ENCODE measurements around the gene C13orf46.

Gene C13orf46

GRCh38 chr13:113922412-113923118, 51.3 kb downstream of the C13orf46 start:
- in situ Hi-C loops (cut with MboI; ENCODE audit: low pct_unique_long_range_greater_than_20kb, low sequenced_read_pairs, unreplicated experiment): no loop called here
- no peak for DNase-seq (ENCODE audit: low spot score)

GRCh38 chr13:113921763-113922162, 52.1 kb downstream of the C13orf46 start:
- DNase-seq (ENCODE audit: low spot score): no peak
- in situ Hi-C loops (cut with MboI; ENCODE audit: low pct_unique_long_range_greater_than_20kb, low sequenced_read_pairs, unreplicated experiment): no loop called here

More at GRCh38 chr13:113922412-113923118, 51.3 kb downstream of the C13orf46 start:
- no peak for TF ChIP-seq CTCF (IDR thresholded peaks at IDR 0.05; ENCODE audit: extremely low read depth, insufficient read depth, missing control alignments)

DNA sequence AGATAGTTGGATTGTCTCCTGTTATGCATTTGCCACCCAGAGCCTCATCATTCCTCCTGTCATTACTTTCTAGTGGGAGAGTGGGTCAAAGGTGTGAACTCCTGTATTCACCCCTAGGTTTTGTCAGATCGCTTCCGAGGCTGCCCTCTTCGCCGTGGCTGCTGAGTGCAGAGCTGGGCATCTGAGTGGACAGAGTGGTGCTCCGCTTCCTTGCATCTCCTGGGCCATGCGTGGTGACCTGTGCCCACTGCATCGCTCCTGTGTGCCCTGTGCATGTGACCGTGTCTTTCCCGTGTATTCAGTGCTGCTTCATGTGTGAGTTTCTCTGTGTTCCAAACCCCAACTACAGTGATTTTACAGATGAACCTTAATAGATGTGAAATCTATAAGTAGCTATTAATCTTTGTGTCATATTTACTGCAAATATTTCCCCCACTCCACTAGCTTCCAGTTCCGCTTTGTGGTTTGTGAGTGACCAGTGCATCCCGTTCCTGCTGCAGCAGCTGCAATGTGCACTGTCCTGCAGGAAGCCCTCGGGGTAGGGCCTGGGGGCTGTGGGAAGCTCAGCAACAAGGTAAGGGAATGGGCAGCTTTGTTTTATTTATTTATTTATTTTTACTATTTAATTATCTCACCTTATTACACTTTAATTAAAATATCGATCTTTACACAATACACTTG, 53.1 kb downstream of the C13orf46 start:
- in situ Hi-C loops (cut with MboI; ENCODE audit: low pct_unique_long_range_greater_than_20kb, low sequenced_read_pairs, unreplicated experiment): no loop called here
- no peak for DNase-seq (ENCODE audit: low spot score)
- TF ChIP-seq CTCF (IDR thresholded peaks at IDR 0.05; ENCODE audit: extremely low read depth, insufficient read depth, missing control alignments): no peak

More at GRCh38 chr13:113921763-113922162, 52.1 kb downstream of the C13orf46 start:
- TF ChIP-seq CTCF (IDR thresholded peaks at IDR 0.05; ENCODE audit: extremely low read depth, insufficient read depth, missing control alignments): no peak

DNA sequence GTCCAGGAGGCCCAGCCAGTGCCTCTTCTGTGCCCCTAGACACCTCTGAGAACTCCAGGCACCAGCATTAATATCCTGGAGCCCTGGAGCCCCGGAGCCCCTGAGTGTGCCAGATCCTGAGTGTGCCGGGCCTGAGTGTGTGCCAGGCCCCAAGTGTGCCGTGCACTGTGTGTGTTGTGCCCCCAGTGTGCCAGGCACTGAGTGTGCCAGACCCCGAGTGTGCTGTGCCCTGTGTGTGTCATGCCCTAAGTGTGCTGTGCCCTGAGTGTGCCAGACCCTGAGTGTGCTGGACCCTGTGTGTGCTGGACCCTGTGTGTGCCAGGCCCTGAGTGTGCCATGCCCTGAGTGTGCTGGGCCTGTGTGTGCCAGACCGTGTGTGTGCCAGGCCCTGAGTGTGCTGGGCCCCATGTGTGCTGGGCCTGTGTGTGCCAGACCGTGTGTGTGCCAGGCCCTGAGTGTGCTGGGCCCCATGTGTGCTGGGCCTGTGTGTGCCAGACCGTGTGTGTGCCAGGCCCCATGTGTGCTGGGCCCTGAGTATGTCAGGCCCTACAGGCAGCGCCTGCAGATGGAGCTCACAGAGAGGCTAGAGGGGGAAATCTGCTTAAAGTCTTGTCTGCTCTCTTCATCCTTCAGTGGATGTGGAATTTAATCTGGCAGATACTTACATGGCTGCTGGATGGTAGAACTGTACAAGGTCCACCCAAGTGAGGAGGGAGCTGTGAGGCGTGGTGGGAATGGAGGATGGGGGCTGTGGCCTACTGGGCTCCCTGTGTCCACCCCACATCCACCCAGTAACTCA, 53.9 kb downstream of the C13orf46 start:
- no peak for TF ChIP-seq CTCF (IDR thresholded peaks at IDR 0.05; ENCODE audit: extremely low read depth, insufficient read depth, missing control alignments)
- in situ Hi-C loops (cut with MboI; ENCODE audit: low pct_unique_long_range_greater_than_20kb, low sequenced_read_pairs, unreplicated experiment): no loop called here

GRCh38 chr13:113918981-113919701, 54.7 kb downstream of the C13orf46 start:
- TF ChIP-seq CTCF (IDR thresholded peaks at IDR 0.05; ENCODE audit: extremely low read depth, insufficient read depth, missing control alignments): no peak
- DNase-seq (ENCODE audit: low spot score): no peak
- in situ Hi-C loops (cut with MboI; ENCODE audit: low pct_unique_long_range_greater_than_20kb, low sequenced_read_pairs, unreplicated experiment): no loop called here

More for the DNA sequence above, 53.9 kb downstream of the C13orf46 start:
- DNase-seq (ENCODE audit: low spot score): no peak

GRCh38 chr13:113918580-113918979, 55.3 kb downstream of the C13orf46 start:
- in situ Hi-C loops (cut with MboI; ENCODE audit: low pct_unique_long_range_greater_than_20kb, low sequenced_read_pairs, unreplicated experiment): no loop called here
- no peak for DNase-seq (ENCODE audit: low spot score)
- no peak for TF ChIP-seq CTCF (IDR thresholded peaks at IDR 0.05; ENCODE audit: extremely low read depth, insufficient read depth, missing control alignments)
